Pancreas (tissue), 10 donors: ENCODE measurements around the gene PLA2G4B. TPM values are rescaled to one million over a fixed set of nuclear protein-coding genes. Genes with fewer than 3 reads are reported as not detected.

Experiments used
- ATAC-seq, 4 donors: fragments of 200-7000 bp; cut with Tn5 transposase; one replicate each; pipeline versions ENCODE4 v1.8.0 to v1.9.1; 2020; ENCODE audit warnings: mild to moderate bottlenecking in 4 of 4, moderate library complexity in 4 of 4
- DNase-seq, 6 donors: peaks; one replicate each; pipeline ENCODE4 v3.0.0-alpha.2; 2020
- FAIRE-seq: peaks from 2 replicates; lab custom pipeline; 2012; peaks lifted over from hg19 to GRCh38; lab: Jason Lieb, UNC
- H3K27ac ChIP-seq, 4 donors: fragments of 200-600 bp; sonication (generic); 1 replicate in 3 of 4; 2 replicates in 1 of 4; pipeline versions ENCODE4 v1.5.0 to v1.8.0; 2020
- H3K27me3 ChIP-seq, 4 donors: fragments of 200-600 bp; one replicate each; pipeline ENCODE4 v1.8.0; 2021
- H3K36me3 ChIP-seq, 3 donors: fragments of 200-600 bp; sonication (generic) in 1 of 3; one replicate each; pipeline versions ENCODE4 v1.5.0 to v1.8.0; 2020 to 2021
- H3K4me1 ChIP-seq, 3 donors: fragments of 200-600 bp; one replicate each; pipeline ENCODE4 v1.8.0; 2021
- H3K4me3 ChIP-seq, 4 donors: fragments of 200-600 bp; sonication (generic) in 2 of 4; one replicate each; pipeline versions ENCODE4 v1.5.0 to v1.8.0; 2020 to 2021
- H3K9me3 ChIP-seq, 4 donors: fragments of 200-600 bp; one replicate each; pipeline ENCODE4 v1.8.0; 2021
- CTCF ChIP-seq, 4 donors: fragments of 200-600 bp; sonication (generic) in 3 of 4; IDR thresholded peaks; one replicate each; pipeline versions ENCODE4 v1.5.0 to v1.8.0; 2021; ENCODE audit warnings: antibody characterized with exemption in 4 of 4
- WGBS, 2 donors: extraction: QIAGEN DNeasy Blood & Tissue Kit; methylation state at CpG; one replicate each; pipeline ENCODE4 v1.1.7; 2013; 5-methylcytosine and 5-hydroxymethylcytosine counted together
- intact Hi-C, 3 donors: fragments of 100-400 bp; cut with DNase I; formaldehyde crosslinking; loops; one replicate each; pipeline versions ENCODE4 v1.11.1 to v1.14.2; 2022
- polyA plus RNA-seq, 2 donors: library from polyadenylated mRNA; stranded (reverse); fragments of 200-250 nt; gene quantifications; one replicate each; pipeline ENCODE4 v1.2.3, GENCODE V29; 2013
- total RNA-seq, 6 donors: library from RNA; stranded (reverse); fragmentation: NEBNext Ultra II Directional in 4 of 6; extraction: Animal tissue kit (Norgen Biotek cat#: 25700) in 4 of 6; gene quantifications; one replicate each; pipeline versions ENCODE4 v1.2.1 to v1.2.4, GENCODE V29; 2021 to 2023
- donor health status: healthy with polysubstance abuse.
- donor health status: DM: no; HTN: no; CAD: no; lungs with moderate emphysema.
- donor health status: DM: no; HTN: no; CAD: no.
- donor health status: control.
- donor health status: control.
- donor health status: Bipolar disorder and iron deficiency.
- donor health status: DM: yes; HTN: yes; CAD: no.
- donor health status: DM: no; HTN: no; CAD: no.
- donor health status: DM: no; HTN: no; CAD: no.
- donor health status: DM: yes; HTN: yes; CAD: no.

The PLA2G4B gene
- total and polyA plus RNA-seq, 8 donors: 3.5 to 56.8 (median 6.4) TPM

GRCh38 chr15:41894251-41894790, 55.7 kb downstream of the PLA2G4B start:
- ATAC-seq: no peak
- peak overlapping the region in 1 of 4 donors; percentile 22 for H3K4me3 ChIP-seq
- intact Hi-C loops: no loop called here
- no peaks in the 10 kb centered on the region for H3K27me3 ChIP-seq
- WGBS, 2 donors: 71 to 81% methylated on average over 16 to 17 of the region's 17 CpGs
- no peaks in the 10 kb centered on the region for H3K9me3 ChIP-seq
- no peak for TF ChIP-seq CTCF (IDR thresholded peaks at IDR 0.05)
- peaks cover 0 to 8% (median 0%) of the 10 kb centered on the region in 3 donors for H3K36me3 ChIP-seq
- peaks cover 10 to 18% (median 15%) of the 10 kb centered on the region in 3 donors for H3K4me1 ChIP-seq
- DNase-seq: no peak
- peak overlapping the region in 3 of 4 donors; percentile 37 to 57 (median 39) for H3K27ac ChIP-seq
- no peak for FAIRE-seq

DNA sequence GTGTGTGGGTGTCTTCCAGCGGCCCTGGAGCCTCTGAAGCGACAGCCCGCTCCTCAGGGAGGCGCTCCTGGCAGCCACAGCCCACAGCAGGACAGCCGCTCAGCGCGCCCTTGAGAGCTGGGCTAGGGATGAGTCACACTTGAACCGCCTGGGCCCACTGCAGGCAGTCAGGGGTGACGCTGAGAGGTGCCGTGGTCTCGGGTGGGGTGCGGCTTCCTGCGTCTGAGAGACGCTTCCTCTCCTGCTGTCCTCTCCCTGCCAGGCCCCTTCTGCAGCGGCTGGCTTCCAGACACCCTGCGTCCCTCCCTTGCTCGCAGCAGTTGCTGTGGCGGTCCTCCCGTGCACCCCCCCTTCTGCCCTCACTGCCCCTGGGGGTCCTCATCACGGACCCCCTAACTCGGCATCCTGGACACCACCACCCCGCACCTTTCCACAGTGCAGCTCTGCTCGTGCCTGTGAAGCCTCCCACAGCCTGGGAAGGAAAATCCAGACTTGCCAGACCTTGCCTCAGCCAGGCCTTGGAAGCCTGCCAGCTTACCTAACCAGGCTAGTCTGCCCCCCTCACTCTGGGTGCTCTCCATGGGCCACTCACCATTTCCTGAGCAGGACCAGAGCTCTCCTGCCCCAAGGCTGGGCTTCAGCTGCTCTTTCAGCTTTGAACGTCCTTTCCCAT, 56.3 kb downstream of the PLA2G4B start:
- peaks cover 0 to 8% (median 0%) of the 10 kb centered on the region in 3 donors for H3K36me3 ChIP-seq
- TF ChIP-seq CTCF (IDR thresholded peaks at IDR 0.05): no peak
- peaks cover 10 to 18% (median 15%) of the 10 kb centered on the region in 3 donors for H3K4me1 ChIP-seq
- H3K9me3 ChIP-seq: no peaks in the 10 kb centered on the region
- 16 to 19% methylated on average over 24 of the region's 24 CpGs for WGBS, 2 donors
- peak; percentile 69 to 88 (median 76) for ATAC-seq
- intact Hi-C loops: no loop called here
- no peak for FAIRE-seq
- peak overlapping the region in 2 of 4 donors; percentile 13 to 22 for H3K4me3 ChIP-seq
- peak overlapping the region; percentile 37 to 57 (median 38) for H3K27ac ChIP-seq
- peak; percentile 77 to 90 (median 84) for DNase-seq
- H3K27me3 ChIP-seq: no peaks in the 10 kb centered on the region

- no peak for FAIRE-seq
- no peaks in the 10 kb centered on the region for H3K27me3 ChIP-seq
- H3K9me3 ChIP-seq: no peaks in the 10 kb centered on the region
- intact Hi-C loops: no loop called here
- peaks cover 0 to 8% (median 0%) of the 10 kb centered on the region in 3 donors for H3K36me3 ChIP-seq
- peak overlapping the region in 3 of 4 donors; percentile 37 to 57 (median 39) for H3K27ac ChIP-seq
- peaks cover 10 to 18% (median 15%) of the 10 kb centered on the region in 3 donors for H3K4me1 ChIP-seq
- no peak for DNase-seq
- no peak for TF ChIP-seq CTCF (IDR thresholded peaks at IDR 0.05)
- no peak overlapping the region for H3K4me3 ChIP-seq
- 77 to 85% methylated on average over 11 of the region's 11 CpGs for WGBS, 2 donors
- no peak for ATAC-seq
Measured at GRCh38 chr15:41895491-41895890, 56.8 kb downstream of the PLA2G4B start.

DNA sequence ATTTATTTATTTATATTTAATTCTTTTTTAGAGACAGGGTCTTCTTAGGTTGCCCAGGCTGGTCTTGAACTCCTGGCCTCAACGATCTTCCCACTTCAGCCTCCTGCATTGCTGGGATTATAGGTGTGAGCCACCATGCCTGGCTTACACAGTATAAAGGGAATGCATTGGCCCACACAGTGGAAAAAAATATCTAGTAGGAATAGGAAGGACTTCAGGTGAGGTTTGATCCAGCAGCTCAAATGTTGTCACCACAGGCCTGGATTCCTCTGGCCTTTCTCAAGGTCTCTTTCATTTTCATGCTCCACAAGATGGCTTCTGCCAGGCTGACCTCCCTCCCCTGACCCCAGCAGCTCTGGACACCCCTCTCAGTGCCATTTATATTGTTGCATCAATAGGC, 57.3 kb downstream of the PLA2G4B start:
- 96 to 97% methylated on average over 1 of the region's 1 CpG for WGBS, 2 donors
- FAIRE-seq (no peak), DNase-seq (no peak), ATAC-seq (no peak)
- no peak for TF ChIP-seq CTCF (IDR thresholded peaks at IDR 0.05)
- intact Hi-C loops: no loop called here
- peaks cover 0 to 8% (median 0%) of the 10 kb centered on the region in 3 donors for H3K36me3 ChIP-seq
- H3K27me3 ChIP-seq: no peaks in the 10 kb centered on the region
- no peak overlapping the region for H3K27ac ChIP-seq
- peaks cover 10 to 18% (median 15%) of the 10 kb centered on the region in 3 donors for H3K4me1 ChIP-seq
- H3K9me3 ChIP-seq: no peaks in the 10 kb centered on the region
- H3K4me3 ChIP-seq: no peak overlapping the region

GRCh38 chr15:41896566-41896965, 57.9 kb downstream of the PLA2G4B start:
- no peak for TF ChIP-seq CTCF (IDR thresholded peaks at IDR 0.05)
- no peak for ATAC-seq
- intact Hi-C loops: no loop called here
- Histone ChIP-seq H3K27me3 (no peaks in the 10 kb centered on the region), H3K4me3 (no peak overlapping the region), H3K36me3 (peaks cover 0 to 8% (median 0%) of the 10 kb centered on the region in 3 donors), H3K27ac (no peak overlapping the region), H3K9me3 (no peaks in the 10 kb centered on the region), H3K4me1 (peaks cover 10 to 18% (median 15%) of the 10 kb centered on the region in 3 donors)
- FAIRE-seq: no peak
- no peak for DNase-seq
- WGBS, 2 donors: 87 to 93% methylated on average over 6 of the region's 6 CpGs
